Upper lobe of left lung (tissue), 4 donors: Measurements from ENCODE around the gene MTHFD1L.

ENCODE experiments used
- CTCF ChIP-seq, 6 experiments: fragments of 450-650 bp in 4 of 6; fragments of 200-600 bp in 2 of 6; sonication (generic) in 2 of 6; IDR thresholded peaks; one replicate each; pipeline ENCODE4 v1.5.1; 2016 to 2019; ENCODE audit warnings: antibody characterized with exemption in 6 of 6
- POLR2AphosphoS5 ChIP-seq, 2 donors: sonication (generic); formaldehyde crosslinking; IDR thresholded peaks; one replicate each; pipeline ENCODE4 v1.5.1; 2017; ENCODE audit warnings: antibody characterized with exemption in 2 of 2

GRCh38 chr6:151108548-151108947 is 243.0 kb downstream of the MTHFD1L start:
- TF ChIP-seq CTCF (IDR thresholded peaks at IDR 0.05) (no peak), POLR2AphosphoS5 (IDR thresholded peaks at IDR 0.05) (no peak)
